H1 (cell line): ENCODE measurements around the gene SMIM29. TPM values are rescaled to one million over a fixed set of nuclear protein-coding genes. Genes with fewer than 3 reads are reported as not detected.

Source experiments
- BACH1 ChIP-seq: IDR thresholded peaks from 2 replicates; pipeline ENCODE4 v1.6.1; 2012; ENCODE audit warnings: low read length, improper control_type of control experiment
- CHD7 ChIP-seq: fragments of 300-600 bp; sonication (generic); IDR thresholded peaks from 2 replicates; pipeline ENCODE4 v1.7.1; 2012; ENCODE audit warnings: low read length, moderate library complexity, mild to moderate bottlenecking, inconsistent platforms; ENCODE audit not compliant: insufficient replicate concordance
- GABPA ChIP-seq: IDR thresholded peaks from 2 replicates; pipeline ENCODE4 v1.6.1; 2011; ENCODE audit warnings: mild to moderate bottlenecking, low read length, moderate library complexity, borderline replicate concordance; ENCODE audit not compliant: insufficient read depth
- HDAC6 ChIP-seq: IDR thresholded peaks from one replicate; pipeline ENCODE4 v1.7.1; 2012; ENCODE audit warnings: low read depth, mild to moderate bottlenecking, inconsistent platforms, low read length, moderate library complexity
- SP2 ChIP-seq: IDR thresholded peaks from 2 replicates; pipeline ENCODE4 v1.6.1; 2012; ENCODE audit warnings: mild to moderate bottlenecking, low read length, inconsistent platforms
- SP4 ChIP-seq: IDR thresholded peaks from 2 replicates; pipeline ENCODE4 v1.6.1; 2012; ENCODE audit warnings: low read length, inconsistent platforms
- polyA plus RNA-seq, 7 experiments: library from polyadenylated mRNA; depleted of rRNA in 3 of 7; stranded (reverse) in 5 of 7; unstranded in 2 of 7; fragments of >200 nt in 5 of 7; fragments of 200-250 nt in 2 of 7; gene quantifications; 1 replicate in 5 of 7; 2 replicates in 1 of 7; 4 replicates in 1 of 7; pipeline versions ENCODE4 v1.2.1 to v1.2.3, GENCODE V29; 2011 to 2013; ENCODE audit warnings: missing spikeins in 2 of 7, mixed read lengths in 2 of 7
- total RNA-seq: library from RNA; stranded (reverse); fragmentation: NEBNext Ultra II Directional; extraction: Animal tissue kit (Norgen Biotek cat#: 25700); gene quantifications from 2 replicates; pipeline ENCODE4 v1.2.1, GENCODE V29; 2021
- TF ChIP-seq, protein P1 (sequence below): IDR thresholded peaks from 2 replicates; pipeline ENCODE4 v1.6.1; 2011; ENCODE audit warnings: low read depth, mild to moderate bottlenecking, low read length; ENCODE audit not compliant: insufficient read depth

Gene SMIM29
- total and polyA plus RNA-seq, 2 of the 8 experiments (the other 6 are each of a cell fraction or from before 2014, with no cell fraction given), result 7.0 to 22.4 TPM

DNA sequence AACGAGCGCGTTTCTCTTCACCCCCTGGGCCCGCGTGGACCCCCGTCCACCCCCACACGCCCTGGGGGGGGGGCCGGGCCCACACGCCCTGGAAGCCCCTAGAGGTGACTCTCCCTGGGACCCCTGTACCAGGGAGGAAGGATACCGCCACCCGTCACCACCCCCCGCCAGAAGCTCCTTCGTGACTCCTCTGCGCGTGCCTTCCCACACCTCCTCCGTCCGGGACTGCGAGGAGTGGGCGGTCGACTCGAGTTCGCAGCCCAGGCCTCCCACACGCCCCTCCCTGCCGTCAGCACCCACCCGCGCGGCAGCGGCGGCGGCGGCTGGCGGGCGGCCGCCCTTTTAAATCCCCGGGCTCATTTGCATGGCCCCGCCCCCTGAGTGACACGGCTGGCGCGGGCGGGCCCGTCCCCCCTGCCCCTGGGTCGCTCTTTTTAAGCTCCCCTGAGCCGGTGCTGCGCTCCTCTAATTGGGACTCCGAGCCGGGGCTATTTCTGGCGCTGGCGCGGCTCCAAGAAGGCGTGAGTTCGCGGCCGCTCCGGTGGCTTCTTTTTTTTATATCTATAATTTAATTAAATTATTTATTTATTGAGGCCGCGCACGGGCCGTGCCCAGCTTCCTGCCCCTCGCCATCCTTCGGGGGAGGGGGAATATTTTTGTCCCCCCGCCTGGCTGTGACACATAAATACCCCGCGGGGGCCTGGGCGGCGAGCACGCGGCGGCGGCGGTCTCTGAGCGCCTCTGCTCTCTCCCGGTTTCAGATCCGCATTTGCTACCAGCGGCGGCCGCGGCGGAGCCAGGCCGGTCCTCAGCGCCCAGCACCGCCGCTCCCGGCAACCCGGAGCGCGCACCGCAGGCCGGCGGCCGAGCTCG is 12.1 kb downstream of the SMIM29 start, which contains the start of gene HMGA1 (continued):
- no peak for TF ChIP-seq GABPA
- no peak for TF ChIP-seq HDAC6
- TF ChIP-seq SP2, result no peak
- TF ChIP-seq CHD7, result no peak
- TF ChIP-seq BACH1, result no peak
- TF ChIP-seq, protein P1, sequence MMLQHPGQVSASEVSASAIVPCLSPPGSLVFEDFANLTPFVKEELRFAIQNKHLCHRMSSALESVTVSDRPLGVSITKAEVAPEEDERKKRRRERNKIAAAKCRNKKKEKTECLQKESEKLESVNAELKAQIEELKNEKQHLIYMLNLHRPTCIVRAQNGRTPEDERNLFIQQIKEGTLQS, result no peak
- no peak; the same call in 1 of the 2 replicates for TF ChIP-seq SP4
- TF ChIP-seq, all 59 proteins: peak for 14
